Measurements from ENCODE around the gene MEGF11.
A peak's percentile ranks its signal among the peaks of the same experiment; 100 is the strongest.

MEGF11 gene

GRCh38 chr15:65918357-65918920 is 335.1 kb downstream of the MEGF11 start:
- DNase-seq (ENCODE audit: low read depth in 3 of 3) = no peak

GRCh38 chr15:65917936-65918335 is 335.6 kb downstream of the MEGF11 start:
- DNase-seq (ENCODE audit: low read depth in 3 of 3) = no peak

- no peak for DNase-seq (ENCODE audit: low read depth in 3 of 3)
These were observed 336.2 kb downstream of the MEGF11 start for GRCh38 chr15:65917407-65917756.

DNA sequence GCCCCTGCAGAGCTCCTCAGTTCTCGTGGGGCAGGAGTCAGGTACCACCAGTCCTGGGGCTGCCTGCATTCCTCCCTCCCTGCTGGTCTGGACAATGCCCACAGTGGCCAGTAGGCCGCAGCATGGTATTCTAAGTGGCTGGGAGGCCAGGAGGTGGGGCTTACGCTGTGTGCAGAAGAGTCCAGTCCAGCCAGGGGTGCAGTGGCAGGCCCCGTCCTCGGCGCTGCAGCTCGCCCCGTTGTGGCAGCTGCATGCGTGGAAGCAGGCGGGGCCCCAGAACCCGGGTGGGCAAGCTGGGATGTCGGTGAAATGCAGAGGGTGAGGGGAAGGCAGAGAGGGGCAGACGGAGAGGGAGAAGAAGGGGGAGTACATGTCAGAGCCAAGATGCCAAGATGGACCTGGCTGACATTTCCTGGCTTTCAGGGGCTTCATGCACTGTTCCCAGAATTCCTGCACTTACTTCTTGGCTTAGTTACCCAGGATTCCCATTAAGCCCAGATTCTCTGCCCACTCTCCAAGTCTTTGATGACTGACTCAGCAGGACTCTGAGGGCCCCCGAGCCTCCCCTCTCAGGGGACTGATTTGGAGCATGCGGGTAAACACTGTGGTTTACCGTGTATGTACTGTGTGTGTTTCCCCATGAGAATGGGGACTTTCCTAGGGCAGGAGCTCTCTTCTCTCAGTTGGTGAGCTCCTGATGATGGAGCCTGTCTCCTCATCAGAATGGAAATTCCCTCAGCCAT is 336.7 kb downstream of the MEGF11 start:
- peak in 2 of 3 donors; percentile 6 to 21 for DNase-seq (ENCODE audit: low read depth in 3 of 3)

GRCh38 chr15:65916041-65916663 is 337.4 kb downstream of the MEGF11 start:
- no peak for DNase-seq (ENCODE audit: low read depth in 3 of 3)

DNA sequence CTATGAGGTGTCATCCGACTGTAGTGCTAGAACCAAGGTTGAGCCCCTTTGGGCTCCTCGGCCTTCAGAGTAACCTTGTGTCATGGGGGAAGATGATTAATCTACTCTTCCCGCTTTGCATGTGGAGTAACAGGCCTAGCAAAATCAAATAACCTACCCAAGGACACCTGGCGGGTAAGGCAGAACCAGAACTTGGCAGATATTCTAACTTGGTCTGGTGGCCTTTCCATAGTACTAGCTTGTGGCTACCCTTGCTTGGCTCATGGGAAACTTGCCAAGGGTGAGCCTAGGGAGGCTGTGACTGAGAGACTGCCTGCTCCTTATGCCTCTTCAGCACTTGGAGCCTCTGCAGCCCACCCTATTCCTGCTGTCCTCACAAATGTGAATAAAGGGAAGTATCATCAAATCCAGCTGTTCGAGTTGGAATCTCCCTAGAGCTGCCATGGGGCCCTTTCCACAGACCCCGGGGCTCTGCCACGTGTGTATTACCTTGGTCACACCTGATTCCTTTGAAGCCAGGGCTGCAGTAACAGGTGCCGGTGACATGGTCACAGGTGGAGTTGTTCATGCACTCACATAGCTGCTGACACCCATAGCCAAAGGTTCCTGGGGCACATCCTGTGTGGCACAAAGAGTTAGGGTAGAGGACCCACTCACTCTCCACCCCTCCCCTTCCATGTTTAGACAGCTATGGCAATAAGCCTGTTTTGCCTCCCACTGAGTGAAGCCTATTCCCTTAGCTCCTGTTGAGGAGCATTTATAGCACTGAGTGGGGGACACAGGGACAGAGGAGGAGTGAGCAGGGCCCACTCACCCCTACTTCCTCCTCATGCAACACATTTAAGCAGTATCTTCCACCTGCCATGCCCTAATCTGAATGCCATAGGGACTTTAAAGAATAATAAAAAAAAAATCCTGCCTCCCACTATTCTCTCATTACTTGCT is 338.3 kb downstream of the MEGF11 start:
- no peak for DNase-seq (ENCODE audit: low read depth in 3 of 3)

DNA sequence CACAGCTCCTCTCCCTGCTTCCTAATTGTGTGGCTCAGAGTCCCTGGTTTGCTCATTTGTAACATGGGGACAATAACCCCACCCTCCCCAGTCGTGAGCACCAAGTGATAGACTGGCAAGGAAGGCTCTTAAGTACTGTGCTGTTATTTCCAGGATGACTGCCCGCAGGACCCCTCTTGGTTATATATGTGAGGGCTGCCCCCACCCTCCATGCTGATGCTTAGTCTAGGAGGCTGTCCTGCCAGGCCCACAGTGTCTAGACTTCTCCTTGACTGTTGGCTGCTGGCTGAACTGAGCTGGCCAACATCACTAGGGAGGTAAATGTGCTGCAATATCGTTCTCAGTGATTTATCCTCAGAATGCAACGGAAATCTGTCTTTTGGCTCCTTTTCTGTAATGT is 339.2 kb downstream of the MEGF11 start:
- DNase-seq (ENCODE audit: low read depth in 3 of 3) = no peak

- no peak for DNase-seq (ENCODE audit: low read depth in 3 of 3)
These were observed 339.8 kb downstream of the MEGF11 start for GRCh38 chr15:65913631-65914199.

GRCh38 chr15:65912235-65912634 is 341.3 kb downstream of the MEGF11 start:
- DNase-seq (ENCODE audit: low read depth in 3 of 3) = no peak

DNA sequence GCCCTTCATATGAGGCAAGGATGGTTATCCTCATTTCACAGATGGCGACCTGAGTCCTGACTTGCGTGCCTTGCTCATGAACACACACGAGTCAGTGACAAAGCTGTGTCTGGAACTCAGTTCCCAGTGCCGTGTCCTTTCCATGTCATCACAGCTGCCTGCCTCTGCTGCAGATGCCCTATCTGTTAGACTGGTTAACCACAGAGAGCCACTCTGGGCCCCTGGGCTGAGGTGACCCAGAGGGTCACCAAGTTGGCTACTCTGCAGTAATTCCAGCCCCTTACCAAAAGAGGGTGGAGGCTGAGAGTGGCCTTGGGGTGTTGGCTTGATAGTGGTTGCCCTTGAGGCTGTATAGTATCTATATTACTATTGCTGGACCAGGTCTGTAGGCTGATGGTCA is 343.2 kb downstream of the MEGF11 start:
- DNase-seq (ENCODE audit: low read depth in 3 of 3) = no peak

GRCh38 chr15:65909831-65910230 is 343.7 kb downstream of the MEGF11 start:
- no peak for DNase-seq (ENCODE audit: low read depth in 3 of 3)

DNA sequence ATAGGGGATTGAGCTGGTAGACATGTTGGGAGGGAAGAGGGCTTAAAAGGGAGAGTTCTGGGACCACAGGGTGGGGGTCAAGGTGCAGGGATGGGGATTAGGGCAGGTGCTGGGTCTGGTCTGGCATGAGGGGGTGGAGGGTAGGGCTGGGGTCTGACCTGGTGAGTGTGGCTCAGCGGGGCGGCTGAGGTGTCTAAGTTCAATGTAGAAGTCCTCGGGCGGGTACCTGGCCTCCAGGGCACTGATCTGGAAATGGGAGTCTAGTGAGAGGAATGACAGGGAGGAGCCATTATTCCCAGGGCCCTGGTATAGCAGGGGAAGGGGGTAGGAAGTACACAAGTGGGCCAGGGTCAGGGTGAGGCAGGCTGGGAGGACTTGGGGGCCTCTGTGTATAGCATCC is 344.7 kb downstream of the MEGF11 start:
- no peak for DNase-seq (ENCODE audit: low read depth in 3 of 3)

- DNase-seq (ENCODE audit: low read depth in 3 of 3) = no peak
These were observed 345.9 kb downstream of the MEGF11 start for GRCh38 chr15:65907661-65908060.

- DNase-seq (ENCODE audit: low read depth in 3 of 3) = no peak
These were observed 347.2 kb downstream of the MEGF11 start for GRCh38 chr15:65906396-65906795.

DNA sequence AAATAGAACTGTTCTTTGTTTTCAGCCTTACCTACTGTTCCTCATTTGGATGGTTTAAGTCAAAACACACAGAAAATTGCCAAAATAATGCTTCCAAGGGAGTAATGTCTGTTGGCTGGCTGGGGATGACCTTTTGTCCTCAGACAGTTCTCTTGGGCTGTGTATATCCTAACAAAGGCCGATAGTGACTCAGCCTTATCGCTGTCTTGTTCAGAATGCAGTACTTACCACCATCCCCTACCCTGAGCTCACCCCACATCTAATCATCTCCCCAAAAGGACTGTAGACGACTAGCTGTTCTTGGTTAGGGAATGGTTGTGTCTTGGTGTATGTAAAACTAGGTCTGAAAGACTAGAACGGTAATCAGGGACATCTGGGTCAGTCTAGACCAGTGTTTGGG is 349.2 kb downstream of the MEGF11 start:
- no peak for DNase-seq (ENCODE audit: low read depth in 3 of 3)

DNA sequence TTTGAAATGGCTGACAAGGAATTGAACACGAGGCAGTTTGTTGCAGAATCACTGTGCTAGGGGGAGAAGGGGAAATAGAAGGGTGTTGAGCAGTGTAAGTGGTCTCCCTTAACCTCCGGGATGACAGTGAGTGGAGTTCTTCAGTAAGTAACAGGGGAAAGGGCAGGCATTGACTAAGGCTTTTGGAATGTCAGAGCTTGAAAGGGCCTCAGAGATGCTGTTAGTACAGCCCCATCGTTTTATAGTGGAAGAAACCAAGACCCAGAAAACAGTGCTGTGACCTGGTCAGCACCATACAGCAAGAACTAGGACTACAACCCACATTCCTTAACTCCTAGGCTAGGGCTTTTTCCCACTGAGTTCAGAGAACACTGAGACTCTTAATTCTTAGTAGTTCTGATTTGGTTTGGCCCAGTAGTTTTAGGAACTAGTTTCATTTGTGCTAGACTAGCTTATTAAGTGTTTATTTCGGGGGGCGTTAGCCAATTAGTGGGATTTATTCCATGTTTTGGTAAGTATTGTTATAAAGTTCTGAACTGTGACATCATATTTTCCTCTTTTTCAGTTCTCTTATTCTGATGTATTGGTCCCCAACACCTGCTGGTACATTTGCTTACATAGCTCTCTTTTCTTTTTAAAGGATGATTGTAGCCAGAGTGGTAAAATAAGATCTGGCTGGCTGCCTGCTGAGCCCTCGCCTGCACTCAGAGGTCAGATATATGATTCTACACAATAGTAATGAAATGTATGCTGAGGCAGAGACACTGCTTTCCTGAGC is 350.1 kb downstream of the MEGF11 start:
- no peak for DNase-seq (ENCODE audit: low read depth in 3 of 3)

DNA sequence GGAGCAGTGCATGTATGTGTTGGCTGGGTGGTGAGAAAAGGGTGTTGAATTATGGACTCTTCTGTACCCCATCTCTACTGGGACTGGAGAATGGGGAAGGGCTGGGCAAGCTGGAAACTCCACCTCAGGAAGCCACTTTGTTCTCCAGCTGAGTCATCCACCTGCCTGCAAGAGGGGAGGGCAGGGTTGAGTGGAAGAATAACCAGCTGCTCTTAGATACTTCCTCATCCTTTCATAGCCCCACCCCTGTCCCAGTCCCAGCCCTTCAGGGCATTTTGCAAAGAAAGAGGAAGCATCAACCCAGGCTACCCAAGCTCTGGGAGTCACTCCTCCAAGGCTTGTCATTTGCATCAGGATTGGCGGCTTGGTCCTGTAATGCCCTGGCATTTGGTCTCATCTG is 351.2 kb downstream of the MEGF11 start:
- no peak for DNase-seq (ENCODE audit: low read depth in 3 of 3)

DNA sequence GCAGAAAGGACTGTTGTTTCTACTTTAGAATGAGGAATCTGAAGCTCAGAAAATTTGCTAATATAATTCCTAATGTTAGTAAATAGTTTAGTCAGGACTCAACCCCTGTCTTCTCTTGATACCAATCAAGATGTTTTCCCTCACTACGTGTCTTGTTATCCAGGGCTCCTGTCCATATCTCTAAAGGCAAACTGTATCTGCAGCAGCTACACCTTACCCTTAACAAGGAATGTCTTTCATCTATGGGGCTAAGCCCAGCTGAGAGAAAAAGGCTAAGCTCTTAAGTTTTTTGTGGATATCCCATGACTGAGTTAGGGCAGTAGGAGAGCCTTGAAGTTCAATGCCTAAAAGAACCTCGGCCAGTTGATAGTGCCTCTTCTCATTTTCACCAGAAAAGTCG is 351.7 kb downstream of the MEGF11 start:
- no peak for DNase-seq (ENCODE audit: low read depth in 3 of 3)

GRCh38 chr15:65901336-65901735 is 352.2 kb downstream of the MEGF11 start:
- no peak for DNase-seq (ENCODE audit: low read depth in 3 of 3)

DNA sequence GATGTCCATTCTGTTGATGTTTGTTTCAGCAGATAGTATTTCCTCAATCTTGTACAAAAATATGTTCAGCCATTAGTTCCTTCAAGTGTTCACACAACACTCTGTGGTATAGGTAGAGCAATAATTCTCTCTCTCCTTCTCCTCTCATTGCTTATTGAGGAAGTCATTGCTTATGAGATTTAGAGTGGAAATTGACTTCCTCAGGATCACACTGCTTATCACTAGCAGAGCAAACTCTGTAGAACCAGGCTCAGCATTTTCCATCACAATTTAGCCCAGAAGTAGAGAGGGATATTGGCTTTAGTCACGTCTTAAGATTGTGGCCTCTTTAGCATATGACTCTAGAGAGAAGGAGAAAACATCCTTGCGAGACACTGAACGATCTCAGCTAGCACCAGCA is 353.1 kb downstream of the MEGF11 start:
- no peak for DNase-seq (ENCODE audit: low read depth in 3 of 3)

- no peak for DNase-seq (ENCODE audit: low read depth in 3 of 3)
These were observed 357.3 kb downstream of the MEGF11 start for GRCh38 chr15:65896236-65896635.
